Posterior cingulate gyrus (tissue), 11 donors: ENCODE data around the gene ITM2C.

Experiments used
- DNase-seq, 10 donors: peaks; one replicate each; pipeline versions ENCODE4 v3.0.0 to v3.0.0-alpha.2; 2020 to 2021; ENCODE audit warnings: mixed read lengths in 3 of 10
- intact Hi-C: fragments of 100-400 bp; cut with DNase I; formaldehyde crosslinking; loops from one replicate; pipeline ENCODE4 v1.15.1; 2023

Gene ITM2C

DNA sequence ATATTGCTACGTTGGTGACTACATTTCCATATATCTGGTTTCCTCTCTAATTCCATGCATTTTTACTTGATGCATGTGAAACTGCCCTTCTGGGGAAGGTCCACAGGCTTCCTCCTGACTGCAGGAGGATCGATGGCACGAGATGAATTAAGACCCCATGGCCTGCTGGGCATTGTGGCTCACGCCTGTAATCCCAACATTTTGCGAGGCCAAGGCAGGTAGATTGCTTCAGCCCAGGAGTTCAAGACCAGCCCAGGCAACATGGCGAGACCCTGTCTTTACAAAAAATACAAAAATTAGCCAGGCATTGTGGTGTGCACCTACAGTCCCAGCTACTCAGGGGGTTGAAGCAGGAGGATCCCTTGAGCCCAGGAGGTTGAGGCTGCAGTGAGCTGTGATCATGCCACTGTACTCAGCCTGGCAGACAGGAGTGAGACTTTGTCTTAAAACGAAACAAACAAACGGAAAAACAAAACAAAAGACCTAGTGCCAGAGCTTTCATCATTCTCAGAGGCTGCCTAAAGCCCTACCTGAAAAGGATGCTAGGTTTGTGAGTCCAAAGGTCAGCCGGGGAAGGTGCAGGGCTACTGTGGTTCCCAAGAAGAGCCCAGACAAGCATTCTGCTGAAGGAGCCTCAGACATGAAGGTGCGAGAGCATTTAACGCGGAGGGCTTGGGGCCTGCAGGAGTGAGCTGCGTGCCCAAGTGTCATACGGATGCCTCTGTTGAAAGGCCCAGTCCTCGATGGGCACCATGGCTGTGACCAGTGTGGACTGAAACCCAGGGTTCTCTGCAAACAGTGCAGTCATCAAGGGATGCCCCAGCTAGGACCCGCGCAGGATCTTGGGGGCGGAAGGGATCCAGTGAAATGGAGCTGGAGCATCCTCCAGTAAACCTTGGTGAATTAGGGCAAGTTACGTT is 38.7 kb downstream of the ITM2C start:
- intact Hi-C loops = loop anchor here (2.0 to 5.0 kb wide), 2 partner anchors 81 to 149 kb away; no protein-coding TSS in a partner anchor
- DNase-seq = peak in 2 of 10 donors; percentile 4 to 39

DNA sequence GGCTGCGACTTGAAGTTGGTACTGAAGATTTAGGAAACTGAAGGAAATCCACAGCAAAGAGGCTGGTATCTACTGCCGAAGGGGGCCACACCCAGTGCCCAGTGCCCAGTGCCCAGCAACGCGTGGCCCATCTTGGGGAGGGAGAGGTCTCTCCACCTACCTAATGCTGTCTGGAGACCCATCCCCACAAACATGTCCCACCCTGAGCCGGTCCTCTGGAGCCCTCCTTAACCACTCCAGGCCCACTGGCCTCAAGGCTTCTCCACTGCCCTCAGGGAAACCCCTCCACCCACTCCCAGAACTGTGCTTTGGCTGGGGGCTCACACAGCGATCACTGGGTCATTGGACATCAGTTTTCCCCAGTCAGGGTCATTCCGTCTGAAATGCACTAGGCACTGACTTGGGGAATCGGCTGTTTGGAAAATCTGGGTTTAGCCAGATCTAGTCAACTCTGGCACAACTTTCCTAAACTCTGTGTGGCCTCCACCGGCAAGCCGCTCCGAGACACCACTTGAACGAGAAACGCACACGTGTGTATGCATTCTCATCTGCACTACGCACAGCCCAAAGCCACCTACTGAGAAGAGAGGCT is 40.2 kb downstream of the ITM2C start:
- peak in 4 of 10 donors; percentile 1 to 57 (median 15) for DNase-seq
- intact Hi-C loops = loop anchor here (5.0 kb wide), 1 partner anchor 83 kb away; no protein-coding TSS in a partner anchor

- DNase-seq = peak in 4 of 10 donors; percentile 5 to 71 (median 32)
- intact Hi-C loops = no loop called here
Observed at GRCh38 chr2:230905448-230906421, 41.0 kb downstream of the ITM2C start.

- intact Hi-C loops = no loop called here
- peak in 5 of 10 donors; percentile 1 to 49 (median 3) for DNase-seq
Observed at GRCh38 chr2:230906471-230907230, 41.9 kb downstream of the ITM2C start.

DNA sequence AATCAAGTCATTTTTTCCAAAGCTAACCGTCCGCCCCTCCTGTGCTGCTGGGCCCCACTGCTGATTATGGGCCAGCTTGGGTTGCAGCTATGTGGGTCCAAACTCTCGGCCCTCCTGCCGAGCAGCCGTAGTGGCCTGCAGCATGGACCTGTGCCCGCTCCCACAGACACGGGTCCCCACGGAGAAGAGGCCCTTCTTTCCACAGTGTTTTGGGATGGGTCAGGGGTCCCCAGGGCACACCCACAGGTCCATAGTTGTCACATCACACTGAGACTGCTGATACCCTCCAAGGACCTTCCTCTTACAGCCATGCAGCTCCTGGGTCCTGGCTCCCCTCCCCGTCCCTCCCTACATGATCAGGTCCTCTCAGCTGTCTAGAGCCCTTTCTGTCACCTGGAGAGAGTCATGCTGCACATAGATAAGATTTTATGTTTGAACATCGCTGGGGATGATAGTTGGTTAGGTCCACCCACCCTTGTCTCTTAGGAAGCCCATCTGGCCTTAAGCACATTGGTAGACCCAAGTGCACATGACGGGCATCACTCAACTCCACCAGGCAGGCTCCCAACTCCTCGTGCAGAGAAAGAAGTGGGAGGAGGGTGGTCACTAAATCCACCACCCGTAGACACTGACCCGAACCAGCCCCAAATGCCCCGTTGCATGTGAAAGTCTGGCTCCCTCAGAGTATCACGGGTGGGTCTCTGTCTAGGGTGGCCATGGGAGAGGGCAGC is 42.8 kb downstream of the ITM2C start:
- peak in 4 of 10 donors; percentile 1 to 65 (median 6) for DNase-seq
- intact Hi-C loops = no loop called here

DNA sequence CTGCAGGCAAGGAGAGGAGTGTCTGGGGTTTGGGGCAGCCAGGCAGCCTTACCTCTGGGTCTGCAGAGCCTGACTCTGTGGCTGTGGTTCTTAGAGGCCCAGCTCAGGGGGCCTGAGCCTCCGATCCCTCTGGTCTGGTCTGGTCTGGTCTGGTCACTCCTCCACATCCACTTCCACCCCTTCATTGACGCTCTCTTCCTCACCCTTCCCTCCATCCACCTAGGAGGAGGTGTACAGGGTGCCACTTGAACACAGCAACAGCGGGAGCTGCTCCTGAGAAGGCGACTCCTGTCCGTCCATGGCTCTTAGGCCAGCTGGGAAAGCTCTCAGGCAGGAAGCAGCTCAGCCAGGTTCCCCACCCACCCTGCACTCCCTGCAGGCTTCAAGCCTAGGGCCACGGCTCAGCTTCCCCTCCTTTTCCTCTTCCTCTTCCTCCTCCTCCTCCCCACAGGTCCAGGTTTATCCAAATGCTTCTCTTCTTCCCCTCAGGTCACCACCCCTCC is 43.4 kb downstream of the ITM2C start:
- intact Hi-C loops = no loop called here
- peak in 3 of 10 donors; percentile 0 to 72 (median 1) for DNase-seq

GRCh38 chr2:230908595-230909191 is 44.0 kb downstream of the ITM2C start:
- intact Hi-C loops = no loop called here
- DNase-seq = peak in 3 of 10 donors; percentile 3 to 83 (median 7)

- intact Hi-C loops = no loop called here
- peak in 4 of 10 donors; percentile 0 to 67 (median 20) for DNase-seq
Observed at GRCh38 chr2:230909841-230910545, 45.3 kb downstream of the ITM2C start.

DNA sequence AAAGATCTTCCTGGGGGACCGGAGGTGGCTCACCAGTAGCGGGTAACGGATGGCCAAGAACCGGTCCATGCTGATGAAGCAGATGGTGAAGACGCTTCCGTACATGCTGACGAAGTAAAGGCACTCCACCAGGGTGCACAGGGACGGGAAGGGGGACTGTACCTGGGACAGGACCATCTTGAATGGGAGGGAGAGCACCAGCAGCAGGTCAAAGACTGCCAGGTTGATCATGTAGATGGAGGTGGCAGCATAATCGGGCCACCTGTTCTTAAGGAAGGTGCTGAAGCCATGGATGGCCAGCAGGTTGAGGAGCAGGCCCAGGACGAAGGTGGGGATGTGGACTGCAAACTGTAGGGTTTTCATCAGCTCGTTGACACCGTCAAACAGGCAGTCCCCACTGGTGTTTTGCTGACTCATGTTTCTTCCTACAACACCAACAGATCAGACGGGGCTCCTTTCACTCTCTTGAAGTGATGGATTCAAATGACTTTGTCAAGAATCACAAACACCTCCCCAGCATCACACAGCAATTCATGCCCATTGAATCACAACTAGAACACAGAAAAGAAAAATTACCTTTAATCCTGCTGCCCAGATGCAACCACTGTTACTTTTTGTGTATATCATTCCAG is 45.9 kb downstream of the ITM2C start:
- DNase-seq = peak in 5 of 10 donors; percentile 0 to 49 (median 2)
- intact Hi-C loops = no loop called here

DNA sequence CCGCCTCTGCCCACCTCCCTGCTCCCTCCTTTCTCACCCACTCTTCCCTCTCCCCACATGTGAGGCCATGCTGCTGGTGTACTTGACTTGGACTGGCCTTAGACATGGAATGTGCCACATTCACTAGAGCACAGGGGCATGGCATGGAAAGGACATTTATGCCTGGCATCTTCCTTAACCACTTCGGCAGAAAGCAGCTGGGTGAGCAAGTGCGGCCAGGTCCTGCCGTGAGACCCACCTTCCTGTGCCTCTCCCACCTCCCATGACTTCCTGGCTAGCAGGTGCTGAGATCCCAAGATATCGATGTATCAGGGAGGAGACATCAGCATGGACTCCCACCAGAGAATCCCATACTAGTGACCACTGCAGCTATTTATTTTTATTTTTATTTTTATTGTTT is 47.3 kb downstream of the ITM2C start:
- peak in 2 of 10 donors; percentile 12 to 64 for DNase-seq
- intact Hi-C loops = no loop called here

DNA sequence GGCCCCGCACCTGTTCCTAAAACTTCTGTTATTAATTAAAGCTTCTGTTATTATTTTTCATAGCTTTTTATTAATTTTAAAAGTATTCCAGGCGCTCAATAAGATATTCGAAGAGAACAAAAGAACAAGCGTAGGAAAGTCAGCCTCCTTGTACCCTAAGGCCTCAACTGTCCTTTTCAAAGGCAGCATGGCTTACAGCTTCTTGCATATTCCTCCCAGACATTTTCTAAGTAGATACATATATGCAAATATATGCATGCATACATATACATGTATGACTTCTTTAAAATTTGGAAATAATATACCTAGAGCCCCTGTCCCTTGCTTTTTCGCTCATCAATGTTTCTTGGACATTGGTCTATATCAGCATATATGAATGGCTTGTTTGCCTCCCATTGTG is 48.0 kb downstream of the ITM2C start:
- intact Hi-C loops = no loop called here
- DNase-seq = no peak

- intact Hi-C loops = no loop called here
- peak in 6 of 10 donors; percentile 42 to 89 (median 62) for DNase-seq
Observed at GRCh38 chr2:230913406-230914143, 48.8 kb downstream of the ITM2C start.

DNA sequence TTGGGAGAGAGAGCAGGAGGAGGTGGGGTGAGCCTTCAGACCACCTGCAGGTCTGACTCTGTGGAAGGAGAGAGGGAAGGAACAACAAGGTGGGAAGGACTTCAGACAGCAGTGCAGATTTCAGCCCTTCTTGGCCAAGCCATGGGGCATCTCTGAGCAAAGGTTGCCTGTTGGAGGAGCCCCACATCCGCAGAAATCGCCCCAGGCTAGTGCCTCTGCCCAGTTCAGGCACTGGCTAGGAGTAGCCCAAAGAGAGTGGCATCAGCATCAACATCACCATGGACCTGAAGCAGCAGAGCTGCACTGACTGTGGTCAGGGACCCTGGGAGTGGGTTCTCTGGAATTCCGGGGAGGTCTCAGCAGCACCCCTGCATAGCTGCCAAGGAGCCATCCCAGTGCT is 50.1 kb downstream of the ITM2C start:
- DNase-seq = peak in 4 of 10 donors; percentile 7 to 52 (median 48)
- intact Hi-C loops = no loop called here

- intact Hi-C loops = no loop called here
- DNase-seq = peak in 1 of 10 donors; percentile 22
Observed at GRCh38 chr2:230915319-230915718, 50.6 kb downstream of the ITM2C start.

DNA sequence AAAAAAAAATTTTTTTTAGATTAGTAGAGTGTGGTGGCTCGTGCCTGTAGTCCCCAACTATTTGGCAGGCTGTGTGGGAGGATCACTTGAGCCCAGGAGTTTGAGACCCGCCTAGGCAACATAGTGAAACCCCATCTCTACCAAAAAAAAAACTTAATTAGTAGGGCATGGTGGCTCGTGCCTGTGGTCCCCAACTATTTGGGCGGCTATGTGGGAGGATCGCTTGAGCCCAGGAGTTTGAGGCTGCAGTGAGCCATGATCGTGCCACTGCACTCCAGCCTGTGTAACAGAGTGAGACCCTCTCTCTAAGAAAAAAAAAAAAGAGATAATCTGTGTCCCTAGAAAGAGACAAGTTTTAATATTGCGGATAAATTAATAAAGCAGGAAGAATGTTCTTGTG is 51.5 kb downstream of the ITM2C start:
- peak in 2 of 10 donors; percentile 46 to 60 for DNase-seq
- intact Hi-C loops = no loop called here

DNA sequence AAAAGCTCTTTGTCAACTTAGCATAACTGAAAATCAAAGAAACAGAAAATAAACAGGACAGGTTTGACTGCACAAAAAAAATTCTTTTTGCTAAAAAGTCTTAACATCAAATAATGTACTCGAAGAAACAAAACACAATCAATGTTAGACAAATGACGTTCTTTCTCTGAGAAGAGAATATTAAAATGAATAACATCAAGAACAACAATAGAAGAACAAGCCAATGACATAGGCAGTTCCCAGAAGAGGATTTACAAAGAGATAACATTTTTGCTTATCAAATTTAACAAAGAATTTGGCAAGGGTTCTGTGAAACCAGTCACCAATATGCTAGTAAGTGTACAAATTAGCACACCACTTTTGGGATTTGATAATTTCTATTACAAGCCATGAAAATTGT is 54.5 kb downstream of the ITM2C start:
- intact Hi-C loops = no loop called here
- no peak for DNase-seq
